IPS DF 6.9 (cell line): ENCODE data around the gene SLC34A1.

Source experiments
- DNase-seq: peaks from one replicate; pipeline ENCODE4 v3.0.0-alpha.2; 2013; ENCODE audit warnings: low read depth, low spot score
- H3K27ac ChIP-seq: one replicate; pipeline ENCODE4 v1.5.1; 2013; ENCODE audit warnings: low read length, control low read depth
- H3K27me3 ChIP-seq: 2 replicates; pipeline ENCODE4 v1.6.1; 2013; ENCODE audit warnings: mild to moderate bottlenecking, low read length; ENCODE audit not compliant: control insufficient read depth, insufficient read depth
- H3K36me3 ChIP-seq: 2 replicates; pipeline ENCODE4 v1.6.1; 2013; ENCODE audit warnings: low read length; ENCODE audit not compliant: control insufficient read depth, insufficient read depth
- H3K4me1 ChIP-seq: 2 replicates; pipeline ENCODE4 v1.6.1; 2013; ENCODE audit warnings: low read length; ENCODE audit not compliant: control insufficient read depth, insufficient read depth
- H3K4me3 ChIP-seq: 2 replicates; pipeline ENCODE4 v1.5.1; 2013; ENCODE audit warnings: mild to moderate bottlenecking, low read length
- H3K9me3 ChIP-seq: 2 replicates; pipeline ENCODE4 v1.6.1; 2013; ENCODE audit warnings: low read length, inconsistent platforms; ENCODE audit not compliant: control insufficient read depth, insufficient read depth
- WGBS: extraction: QIAGEN DNeasy Blood & Tissue Kit; methylation state at CpG from one replicate; pipeline ENCODE4 v1.1.7; 2013; ENCODE audit warnings: mixed read lengths, missing lambda C conversion rate; ENCODE audit not compliant: insufficient read length, insufficient coverage; 5-methylcytosine and 5-hydroxymethylcytosine counted together

The SLC34A1 gene

GRCh38 chr5:177344891-177345290 is 39.3 kb upstream of the SLC34A1 start:
- no peaks in the 10 kb centered on the region; the same call in 1 of the 2 replicates for H3K36me3 ChIP-seq

GRCh38 chr5:177346820-177347219 is 37.4 kb upstream of the SLC34A1 start:
- Histone ChIP-seq H3K27ac (no peak overlapping the region), H3K4me3 (no peak overlapping the region), H3K36me3 (no peaks in the 10 kb centered on the region; the same call in none of the 2 replicates), H3K9me3 (no peaks in the 10 kb centered on the region), H3K4me1 (peaks cover 2% of the 10 kb centered on the region; the same call in 1 of the 2 replicates), H3K27me3 (no peaks in the 10 kb centered on the region)
- DNase-seq: no peak
- WGBS: no CpG with 5 or more reads among the region's 4 CpGs

More at GRCh38 chr5:177344891-177345290, 39.3 kb upstream of the SLC34A1 start:
- WGBS: no CpG with 5 or more reads among the region's 6 CpGs
- Histone ChIP-seq H3K9me3 (no peaks in the 10 kb centered on the region), H3K27me3 (no peaks in the 10 kb centered on the region), H3K4me3 (no peak overlapping the region), H3K4me1 (peaks cover under 1% of the 10 kb centered on the region; the same call in 1 of the 2 replicates), H3K27ac (no peak overlapping the region)
- DNase-seq: no peak

- Histone ChIP-seq H3K27me3 (no peaks in the 10 kb centered on the region), H3K4me3 (no peak overlapping the region), H3K4me1 (peaks cover 2% of the 10 kb centered on the region; the same call in 1 of the 2 replicates), H3K27ac (no peak overlapping the region), H3K9me3 (no peaks in the 10 kb centered on the region), H3K36me3 (no peaks in the 10 kb centered on the region; the same call in none of the 2 replicates)
- WGBS: no CpG with 5 or more reads among the region's 4 CpGs
- no peak for DNase-seq
These were observed 36.5 kb upstream of the SLC34A1 start for GRCh38 chr5:177347699-177348098.

- no CpG with 5 or more reads among the region's 3 CpGs for WGBS
- H3K27me3 ChIP-seq: no peaks in the 10 kb centered on the region
- H3K36me3 ChIP-seq: no peaks in the 10 kb centered on the region; the same call in 1 of the 2 replicates
- peaks cover 2% of the 10 kb centered on the region; the same call in 1 of the 2 replicates for H3K4me1 ChIP-seq
- DNase-seq: no peak
- H3K4me3 ChIP-seq: no peak overlapping the region
- H3K9me3 ChIP-seq: no peaks in the 10 kb centered on the region
- no peak overlapping the region for H3K27ac ChIP-seq
These were observed 34.9 kb upstream of the SLC34A1 start for GRCh38 chr5:177349362-177349647.

- Histone ChIP-seq H3K36me3 (no peaks in the 10 kb centered on the region; the same call in 1 of the 2 replicates), H3K4me3 (no peak overlapping the region), H3K27ac (no peak overlapping the region), H3K9me3 (no peaks in the 10 kb centered on the region), H3K27me3 (no peaks in the 10 kb centered on the region), H3K4me1 (peaks cover 2% of the 10 kb centered on the region; the same call in 1 of the 2 replicates)
- no peak for DNase-seq
- no CpG with 5 or more reads among the region's 5 CpGs for WGBS
These were observed 34.5 kb upstream of the SLC34A1 start for GRCh38 chr5:177349762-177350161.

- no peak overlapping the region for H3K27ac ChIP-seq
- peaks cover 2% of the 10 kb centered on the region; the same call in 1 of the 2 replicates for H3K4me1 ChIP-seq
- H3K9me3 ChIP-seq: no peaks in the 10 kb centered on the region
- peak overlapping the region; percentile 93 for H3K4me3 ChIP-seq
- no peaks in the 10 kb centered on the region for H3K27me3 ChIP-seq
- H3K36me3 ChIP-seq: no peaks in the 10 kb centered on the region; the same call in 1 of the 2 replicates
- DNase-seq: no peak
- WGBS: no CpG with 5 or more reads among the region's 19 CpGs
These were observed 33.4 kb upstream of the SLC34A1 start for GRCh38 chr5:177350776-177351391.

GRCh38 chr5:177351392-177352329 is 32.6 kb upstream of the SLC34A1 start, which contains the start of gene LMAN2:
Gene LMAN2 (minus strand): TSS chr5:177351668. CDS start chr5:177351647, 21 bp downstream.
- WGBS: no CpG with 5 or more reads among the region's 55 CpGs
- no peak within 1 kb of the TSS for H3K27ac ChIP-seq

GRCh38 chr5:177353093-177353492 is 31.1 kb upstream of the SLC34A1 start:
- no CpG with 5 or more reads among the region's 5 CpGs for WGBS
- Histone ChIP-seq H3K27ac (no peak overlapping the region), H3K9me3 (no peaks in the 10 kb centered on the region), H3K4me3 (no peak overlapping the region), H3K4me1 (peaks cover 2% of the 10 kb centered on the region; the same call in 1 of the 2 replicates), H3K36me3 (no peaks in the 10 kb centered on the region; the same call in 1 of the 2 replicates), H3K27me3 (no peaks in the 10 kb centered on the region)
- DNase-seq: no peak

More at GRCh38 chr5:177351392-177352329, 32.6 kb upstream of the SLC34A1 start, which contains the start of gene LMAN2:
- Histone ChIP-seq H3K36me3 (no peaks in the 10 kb centered on the region; the same call in 1 of the 2 replicates), H3K9me3 (no peaks in the 10 kb centered on the region), H3K4me1 (peaks cover 2% of the 10 kb centered on the region; the same call in 1 of the 2 replicates), H3K27me3 (no peaks in the 10 kb centered on the region), H3K4me3 (peak within 1 kb of the TSS; percentile 93)
- DNase-seq: peak; percentile 84

- Histone ChIP-seq H3K27ac (no peak overlapping the region), H3K4me1 (peaks cover 2% of the 10 kb centered on the region; the same call in 1 of the 2 replicates)
These were observed 30.0 kb upstream of the SLC34A1 start for GRCh38 chr5:177354256-177354655.

GRCh38 chr5:177354711-177355110 is 29.5 kb upstream of the SLC34A1 start:
- Histone ChIP-seq H3K4me1 (peaks cover 2% of the 10 kb centered on the region; the same call in 1 of the 2 replicates), H3K9me3 (no peaks in the 10 kb centered on the region), H3K27ac (no peak overlapping the region), H3K36me3 (no peaks in the 10 kb centered on the region; the same call in 1 of the 2 replicates), H3K4me3 (no peak overlapping the region), H3K27me3 (no peaks in the 10 kb centered on the region)
- no CpG with 5 or more reads among the region's 3 CpGs for WGBS
- no peak for DNase-seq

More at GRCh38 chr5:177354256-177354655, 30.0 kb upstream of the SLC34A1 start:
- DNase-seq: no peak
- Histone ChIP-seq H3K9me3 (no peaks in the 10 kb centered on the region), H3K4me3 (no peak overlapping the region), H3K36me3 (no peaks in the 10 kb centered on the region; the same call in 1 of the 2 replicates), H3K27me3 (no peaks in the 10 kb centered on the region)
- WGBS: no CpG with 5 or more reads among the region's 3 CpGs
